ENCODE measurements around the gene GPA33. TPM values are rescaled to one million over a fixed set of nuclear protein-coding genes. Genes with fewer than 3 reads are reported as not detected.
"Not testable (repeated sequence)": the region's sequence is repeated elsewhere in the genome, so short reads cannot be mapped to it uniquely, and the experiment has no call there.

GPA33 gene
- total RNA-seq, 1 donor from 2014 or later = 3.9 TPM

GRCh38 chr1:167059045-167059808 lies 30.9 kb downstream of the GPA33 start:
- intact Hi-C loops (cut with micrococcal nuclease) = loop anchor here (1.0 to 5.0 kb wide), 11 partner anchors 63 to 1667 kb away; partner anchors contain the start of genes ILDR2, POGK, POU2F1 and TADA1

GRCh38 chr1:167057241-167057688 lies 32.9 kb downstream of the GPA33 start:
- intact Hi-C loops (cut with micrococcal nuclease) = loop anchor here (5.0 kb wide), 4 partner anchors 65 to 1665 kb away; no protein-coding TSS in a partner anchor

- intact Hi-C loops (cut with micrococcal nuclease) = loop anchor here (5.0 kb wide), 4 partner anchors 66 to 1664 kb away; no protein-coding TSS in a partner anchor
These were observed 33.5 kb downstream of the GPA33 start for GRCh38 chr1:167056529-167057231.

GRCh38 chr1:167054946-167055630 lies 35.1 kb downstream of the GPA33 start:
- intact Hi-C loops (cut with micrococcal nuclease) = loop anchor here (5.0 kb wide), 4 partner anchors 67 to 1663 kb away; no protein-coding TSS in a partner anchor

- intact Hi-C loops (cut with micrococcal nuclease) = no loop called here
These were observed 35.6 kb downstream of the GPA33 start for GRCh38 chr1:167054531-167054930.

GRCh38 chr1:167052389-167052788 lies 37.8 kb downstream of the GPA33 start:
- intact Hi-C loops (cut with micrococcal nuclease) = no loop called here

- intact Hi-C loops (cut with micrococcal nuclease) = no loop called here
These were observed 38.3 kb downstream of the GPA33 start for GRCh38 chr1:167051907-167052306.

GRCh38 chr1:167043752-167044488 lies 46.3 kb downstream of the GPA33 start:
- intact Hi-C loops (cut with micrococcal nuclease) = loop anchor here (5.0 kb wide), 2 partner anchors 67 to 132 kb away; partner anchors contain the start of gene ILDR2

GRCh38 chr1:167033646-167034045 lies 56.5 kb downstream of the GPA33 start:
- intact Hi-C loops (cut with micrococcal nuclease) = no loop called here

GRCh38 chr1:167029553-167029952 lies 60.6 kb downstream of the GPA33 start:
- intact Hi-C loops (cut with micrococcal nuclease) = not testable (repeated sequence)

GRCh38 chr1:167022384-167022783 lies 67.8 kb downstream of the GPA33 start:
- intact Hi-C loops (cut with micrococcal nuclease) = no loop called here

GRCh38 chr1:167016100-167016750 lies 74.0 kb downstream of the GPA33 start:
- intact Hi-C loops (cut with micrococcal nuclease) = no loop called here

GRCh38 chr1:167013108-167013929 lies 76.9 kb downstream of the GPA33 start:
- intact Hi-C loops (cut with micrococcal nuclease) = no loop called here

GRCh38 chr1:167012570-167012969 lies 77.6 kb downstream of the GPA33 start:
- intact Hi-C loops (cut with micrococcal nuclease) = no loop called here

- intact Hi-C loops (cut with micrococcal nuclease) = no loop called here
These were observed 78.5 kb downstream of the GPA33 start for GRCh38 chr1:167011560-167012191.

GRCh38 chr1:167003711-167004110 lies 86.5 kb downstream of the GPA33 start:
- intact Hi-C loops (cut with micrococcal nuclease) = no loop called here
